HL-60/S4 treated with phorbol 12-myristate 13-acetate at 8.2 ng/mL for 4 days and 3 days (cell line): Measurements from ENCODE around the gene FMN1.

Source experiments
- in situ Hi-C: fragments of 300-500 bp; cut with MboI; formaldehyde crosslinking; loops from 2 replicates; pipeline ENCODE4 v1.15.0; 2022; ENCODE audit warnings: low sequenced_read_pairs

The FMN1 gene

GRCh38 chr15:33201491-33202231, 7.1 kb upstream of the FMN1 start:
- in situ Hi-C loops, result no loop called here

- in situ Hi-C loops, result no loop called here
These were observed 6.4 kb upstream of the FMN1 start for GRCh38 chr15:33200903-33201302.

- in situ Hi-C loops, result no loop called here
These were observed 5.9 kb upstream of the FMN1 start for GRCh38 chr15:33200444-33200843.

- in situ Hi-C loops, result no loop called here
These were observed 4.0 kb upstream of the FMN1 start for GRCh38 chr15:33198541-33198940.

GRCh38 chr15:33197636-33198035, 3.1 kb upstream of the FMN1 start:
- in situ Hi-C loops, result no loop called here

GRCh38 chr15:33194237-33194636, 277 bp downstream of the FMN1 start:
- in situ Hi-C loops, result no loop called here

- in situ Hi-C loops, result no loop called here
These were observed 2.9 kb downstream of the FMN1 start for GRCh38 chr15:33191591-33191990.

GRCh38 chr15:33190539-33190938, 4.0 kb downstream of the FMN1 start:
- in situ Hi-C loops, result no loop called here

GRCh38 chr15:33188641-33189257, 5.8 kb downstream of the FMN1 start:
- in situ Hi-C loops, result no loop called here

GRCh38 chr15:33188159-33188558, 6.4 kb downstream of the FMN1 start:
- in situ Hi-C loops, result no loop called here

- in situ Hi-C loops, result no loop called here
These were observed 11.2 kb downstream of the FMN1 start for GRCh38 chr15:33183334-33183733.

GRCh38 chr15:33182926-33183325, 11.6 kb downstream of the FMN1 start:
- in situ Hi-C loops, result no loop called here

GRCh38 chr15:33182278-33182905, 12.1 kb downstream of the FMN1 start:
- in situ Hi-C loops, result no loop called here

- in situ Hi-C loops, result no loop called here
These were observed 14.6 kb downstream of the FMN1 start for GRCh38 chr15:33179874-33180273.

- in situ Hi-C loops, result no loop called here
These were observed 23.3 kb downstream of the FMN1 start for GRCh38 chr15:33171202-33171601.

- in situ Hi-C loops, result no loop called here
These were observed 24.9 kb downstream of the FMN1 start for GRCh38 chr15:33169625-33170024.

GRCh38 chr15:33168444-33168843, 26.1 kb downstream of the FMN1 start:
- in situ Hi-C loops, result no loop called here

- in situ Hi-C loops, result no loop called here
These were observed 30.7 kb downstream of the FMN1 start for GRCh38 chr15:33163816-33164215.

GRCh38 chr15:33161209-33161608, 33.3 kb downstream of the FMN1 start:
- in situ Hi-C loops, result no loop called here

GRCh38 chr15:33160581-33161165, 33.8 kb downstream of the FMN1 start:
- in situ Hi-C loops, result no loop called here

GRCh38 chr15:33159726-33160453, 34.6 kb downstream of the FMN1 start:
- in situ Hi-C loops, result no loop called here
